H1 (cell line): ENCODE results near the gene USP24. TPM values are rescaled to one million over a fixed set of nuclear protein-coding genes. Genes with fewer than 3 reads are reported as not detected.

Experiments
- CTCF ChIA-PET: fragments of 300-600 bp; sonication (Branson Sonifier 250); formaldehyde crosslinking; loops from one replicate; lab custom pipeline; 2021; ENCODE audit not compliant: partially characterized antibody; lab: Charles Lee
- POLR2A ChIA-PET: fragments of 300-600 bp; sonication (Branson Sonifier 250); formaldehyde crosslinking; loops from one replicate; lab custom pipeline; 2021; ENCODE audit warnings: inconsistent platforms; ENCODE audit not compliant: partially characterized antibody; lab: Charles Lee
- DNase-seq, 2 experiments: peaks; one replicate each; pipeline versions ENCODE4 v3.0.0 to v3.0.0-alpha.2; 2010 to 2022; ENCODE audit warnings: low spot score in 2 of 2, low read depth in 1 of 2, mixed read lengths in 1 of 2
- FAIRE-seq: peaks from 2 replicates; lab custom pipeline; 2011; peaks lifted over from hg19 to GRCh38; lab: Jason Lieb, UNC
- H2AFZ ChIP-seq: 2 replicates; pipeline ENCODE4 v1.8.1; 2012; ENCODE audit warnings: low read length, inconsistent platforms
- H2AK5ac ChIP-seq: 2 replicates; pipeline ENCODE4 v1.6.1; 2013; ENCODE audit warnings: low read depth, low read length
- H2BK120ac ChIP-seq: replicated peaks from 2 replicates; pipeline ENCODE3; 2013; ENCODE audit warnings: low read depth, low read length, inconsistent platforms
- H2BK12ac ChIP-seq: 2 replicates; pipeline ENCODE4 v1.6.1; 2013; ENCODE audit warnings: low read depth, low read length
- H2BK15ac ChIP-seq: 2 replicates; pipeline ENCODE4 v1.6.1; 2013; ENCODE audit warnings: low read length
- H2BK20ac ChIP-seq: 2 replicates; pipeline ENCODE4 v1.6.1; 2013; ENCODE audit warnings: low read length
- H2BK5ac ChIP-seq: 2 replicates; pipeline ENCODE4 v1.6.1; 2013; ENCODE audit warnings: low read depth, low read length
- H3K14ac ChIP-seq: 2 replicates; pipeline ENCODE4 v1.6.1; 2013; ENCODE audit warnings: inconsistent platforms; ENCODE audit not compliant: insufficient read length
- H3K18ac ChIP-seq: 2 replicates; pipeline ENCODE4 v1.6.1; 2013; ENCODE audit warnings: low read length; ENCODE audit errors: extremely low read depth
- H3K23ac ChIP-seq: 2 replicates; pipeline ENCODE4 v1.6.1; 2013; ENCODE audit warnings: inconsistent platforms; ENCODE audit not compliant: insufficient read length
- H3K23me2 ChIP-seq: 2 replicates; pipeline ENCODE4 v1.6.1; 2013; ENCODE audit warnings: low read depth, low read length
- H3K27ac ChIP-seq: 2 replicates; pipeline ENCODE4 v1.6.1; 2011; ENCODE audit warnings: low read depth, low read length, inconsistent platforms
- H3K27me3 ChIP-seq, 4 experiments: replicated peaks in 1 of 4; 1 replicate in 1 of 4; 2 replicates in 3 of 4; pipeline versions ENCODE4 v1.6.1 to v1.8.1; 2011 to 2013; ENCODE audit warnings: low read length in 3 of 4, mild to moderate bottlenecking in 3 of 4, inconsistent platforms in 2 of 4, mixed read lengths in 2 of 4, moderate library complexity in 1 of 4; ENCODE audit not compliant: control insufficient read depth in 3 of 4, insufficient read depth in 3 of 4; ENCODE audit errors: extremely low read depth in 1 of 4
- H3K36me3 ChIP-seq, 4 experiments: 2 replicates each; pipeline versions ENCODE4 v1.6.1 to v1.8.1; 2011 to 2013; ENCODE audit warnings: mild to moderate bottlenecking in 4 of 4, low read length in 3 of 4, moderate library complexity in 2 of 4, control low read depth in 1 of 4, inconsistent platforms in 1 of 4; ENCODE audit not compliant: insufficient read depth in 4 of 4, control insufficient read depth in 2 of 4
- H3K4ac ChIP-seq: replicated peaks from 2 replicates; pipeline ENCODE3; 2013; ENCODE audit warnings: low read length, low read depth, mixed read lengths, inconsistent platforms; ENCODE audit not compliant: insufficient read length
- H3K4me1 ChIP-seq, 4 experiments: replicated peaks in 1 of 4; 1 replicate in 1 of 4; 2 replicates in 3 of 4; pipeline versions ENCODE4 v1.6.1 to v1.8.1; 2011 to 2013; ENCODE audit warnings: low read length in 3 of 4, inconsistent platforms in 2 of 4, mixed read lengths in 1 of 4; ENCODE audit not compliant: insufficient read depth in 4 of 4, control insufficient read depth in 3 of 4
- H3K4me2 ChIP-seq, 2 experiments: 2 replicates each; pipeline versions ENCODE4 v1.6.1 to v1.8.1; 2011 to 2013; ENCODE audit warnings: low read depth in 2 of 2, low read length in 2 of 2, control low read depth in 1 of 2, inconsistent platforms in 1 of 2, mild to moderate bottlenecking in 1 of 2; ENCODE audit not compliant: insufficient read depth in 1 of 2
- H3K4me3 ChIP-seq, 4 experiments: fragments of 200-600, 300-600 bp in 1 of 4; sonication (generic), shearing (Covaris generic), sonication (Bioruptor Twin) in 1 of 4; 2 replicates each; pipeline versions ENCODE4 v1.5.1 to v1.8.1; 2011 to 2016; ENCODE audit warnings: low read length in 4 of 4, low read depth in 3 of 4, control low read depth in 2 of 4, inconsistent platforms in 2 of 4, mild to moderate bottlenecking in 2 of 4, mixed read lengths in 1 of 4, moderate library complexity in 1 of 4; ENCODE audit not compliant: insufficient read depth in 2 of 4; ENCODE audit errors: extremely low read depth in 1 of 4
- H3K56ac ChIP-seq: replicated peaks from 2 replicates; pipeline ENCODE3; 2013; ENCODE audit warnings: low read depth, mild to moderate bottlenecking, mixed read lengths, low read length, inconsistent platforms; ENCODE audit not compliant: insufficient read length
- H3K79me1 ChIP-seq: 2 replicates; pipeline ENCODE4 v1.6.1; 2013; ENCODE audit warnings: low read depth, low read length, control low read depth
- H3K79me2 ChIP-seq, 2 experiments: 2 replicates each; pipeline versions ENCODE4 v1.6.1 to v1.8.1; 2012 to 2013; ENCODE audit warnings: low read length in 2 of 2, mild to moderate bottlenecking in 2 of 2, inconsistent platforms in 1 of 2; ENCODE audit not compliant: insufficient read depth in 2 of 2, control insufficient read depth in 1 of 2
- H3K9ac ChIP-seq, 4 experiments: replicated peaks in 1 of 4; 1 replicate in 1 of 4; 2 replicates in 3 of 4; pipeline versions ENCODE4 v1.6.1 to v1.8.1; 2011 to 2013; ENCODE audit warnings: low read depth in 3 of 4, low read length in 3 of 4, control low read depth in 2 of 4, mild to moderate bottlenecking in 2 of 4, moderate library complexity in 2 of 4, inconsistent platforms in 1 of 4; ENCODE audit errors: extremely low read depth in 1 of 4
- H3K9me3 ChIP-seq, 2 experiments: 2 replicates each; pipeline versions ENCODE4 v1.6.1 to v1.8.1; 2012 to 2013; ENCODE audit warnings: mild to moderate bottlenecking in 2 of 2, moderate library complexity in 2 of 2, control low read depth in 1 of 2, inconsistent platforms in 1 of 2, low read depth in 1 of 2, low read length in 1 of 2, mixed read lengths in 1 of 2; ENCODE audit not compliant: insufficient read depth in 2 of 2
- H4K20me1 ChIP-seq, 2 experiments: replicated peaks in 1 of 2; 2 replicates each; pipeline versions ENCODE3 to v1.8.1; 2011 to 2013; ENCODE audit warnings: inconsistent platforms in 2 of 2, low read length in 2 of 2, mild to moderate bottlenecking in 1 of 2; ENCODE audit not compliant: insufficient read depth in 2 of 2, control insufficient read depth in 1 of 2
- H4K5ac ChIP-seq: 2 replicates; pipeline ENCODE4 v1.6.1; 2013; ENCODE audit warnings: low read length, low read depth, mixed read lengths, inconsistent platforms; ENCODE audit not compliant: insufficient read length
- H4K8ac ChIP-seq: 2 replicates; pipeline ENCODE4 v1.8.0; 2013; ENCODE audit warnings: mild to moderate bottlenecking, moderate library complexity, low read length, inconsistent platforms; ENCODE audit not compliant: insufficient read depth; ENCODE audit errors: extremely low read depth
- H4K91ac ChIP-seq: replicated peaks from 2 replicates; pipeline ENCODE3; 2013; ENCODE audit warnings: low read length, mixed read lengths, inconsistent platforms; ENCODE audit not compliant: insufficient read length
- BCL11A ChIP-seq, 2 experiments: IDR thresholded peaks; one replicate each; pipeline ENCODE4 v1.6.1; 2011; ENCODE audit warnings: low read depth in 2 of 2, low read length in 2 of 2, mild to moderate bottlenecking in 2 of 2
- EGR1 ChIP-seq: IDR thresholded peaks from 2 replicates; pipeline ENCODE4 v1.6.1; 2011; ENCODE audit warnings: low read depth, low read length, borderline replicate concordance
- EZH2 ChIP-seq: fragments of 200-600 bp; sonication (generic); IDR thresholded peaks from 2 replicates; pipeline ENCODE4 v1.7.1; 2012; ENCODE audit warnings: low read depth, mild to moderate bottlenecking, moderate library complexity, low read length, inconsistent platforms; ENCODE audit not compliant: severe bottlenecking
- HDAC2 ChIP-seq, 2 experiments: fragments of 300-600 bp in 1 of 2; sonication (generic) in 1 of 2; IDR thresholded peaks; 2 replicates each; pipeline ENCODE4 v1.6.1; 2011 to 2012; ENCODE audit warnings: low read depth in 2 of 2, low read length in 2 of 2, mild to moderate bottlenecking in 2 of 2, moderate library complexity in 2 of 2, borderline replicate concordance in 1 of 2, inconsistent platforms in 1 of 2
- HDAC6 ChIP-seq: IDR thresholded peaks from one replicate; pipeline ENCODE4 v1.7.1; 2012; ENCODE audit warnings: low read depth, mild to moderate bottlenecking, inconsistent platforms, low read length, moderate library complexity
- MAFK ChIP-seq: IDR thresholded peaks from 2 replicates; pipeline ENCODE4 v1.6.1; 2012; ENCODE audit warnings: low read depth, mild to moderate bottlenecking, improper control_type of control experiment, low read length
- NRF1 ChIP-seq: IDR thresholded peaks from 2 replicates; pipeline ENCODE4 v1.6.1; 2011; ENCODE audit warnings: mild to moderate bottlenecking, low read depth, low read length, improper control_type of control experiment
- RNF2 ChIP-seq: fragments of 200-900, 300-1000 bp; sonication (generic); IDR thresholded peaks from 2 replicates; pipeline ENCODE4 v1.7.1; 2016; ENCODE audit warnings: borderline replicate concordance, low read depth, mild to moderate bottlenecking, antibody characterized with exemption, low read length; ENCODE audit not compliant: poor library complexity, severe bottlenecking; ENCODE audit errors: missing control alignments
- SRF ChIP-seq: IDR thresholded peaks from 2 replicates; pipeline ENCODE4 v1.6.1; 2011; ENCODE audit warnings: mild to moderate bottlenecking, low read depth, low read length, moderate library complexity
- TAF7 ChIP-seq: optimal IDR thresholded peaks from 2 replicates; pipeline ENCODE3; 2011; ENCODE audit warnings: low read depth, mild to moderate bottlenecking, inconsistent platforms, low read length, moderate library complexity, borderline replicate concordance
- WGBS, 2 experiments: shearing (Covaris generic) in 1 of 2; methylation state at CpG; one replicate each; pipeline versions ENCODE4 v1.1.6 to v1.1.7; 2013 to 2015; ENCODE audit warnings: low lambda C conversion rate in 2 of 2, mixed read lengths in 2 of 2, inconsistent platforms in 1 of 2, low coverage in 1 of 2, missing lambda C conversion rate in 1 of 2; ENCODE audit not compliant: insufficient replicate concordance in 2 of 2, insufficient coverage in 1 of 2, insufficient read length in 1 of 2; ENCODE audit errors: extremely low coverage in 1 of 2, missing lambda C conversion rate in 1 of 2; 5-methylcytosine and 5-hydroxymethylcytosine counted together
- polyA plus RNA-seq, 7 experiments: library from polyadenylated mRNA; depleted of rRNA in 3 of 7; stranded (reverse) in 5 of 7; unstranded in 2 of 7; fragments of >200 nt in 5 of 7; fragments of 200-250 nt in 2 of 7; gene quantifications; 1 replicate in 5 of 7; 2 replicates in 1 of 7; 4 replicates in 1 of 7; pipeline versions ENCODE4 v1.2.1 to v1.2.3, GENCODE V29; 2011 to 2013; ENCODE audit warnings: missing spikeins in 2 of 7, mixed read lengths in 2 of 7
- total RNA-seq: library from RNA; stranded (reverse); fragmentation: NEBNext Ultra II Directional; extraction: Animal tissue kit (Norgen Biotek cat#: 25700); gene quantifications from 2 replicates; pipeline ENCODE4 v1.2.1, GENCODE V29; 2021

Gene USP24
- total and polyA plus RNA-seq, 2 of the 8 experiments (the other 6 are each of a cell fraction or from before 2014, with no cell fraction given): 11.1 to 34.6 TPM

DNA sequence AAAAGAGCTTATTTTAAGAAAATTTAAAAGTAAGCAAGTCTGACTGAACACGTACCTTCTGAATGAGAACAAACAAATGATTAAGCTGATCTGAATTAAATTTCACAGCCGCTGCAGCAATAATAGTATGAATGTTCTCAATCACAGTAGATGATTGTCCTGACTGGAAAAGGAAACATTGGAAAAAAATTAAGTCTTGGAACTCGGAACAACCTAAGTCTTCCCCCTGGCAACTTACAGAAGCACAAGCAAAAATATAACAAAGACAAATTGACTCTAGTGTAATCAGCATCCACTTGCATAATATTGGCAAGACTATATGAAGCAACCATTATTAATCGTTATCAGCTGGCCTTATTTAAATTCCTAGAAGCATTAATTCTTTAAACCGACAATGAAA lies 60.5 kb downstream of the USP24 start:
- Histone ChIP-seq H3K4me2 (no peak overlapping the region), H3K79me1 (no peaks in the 10 kb centered on the region), H3K18ac (no peak overlapping the region), H4K8ac (no peak overlapping the region), H3K4me3 (no peak overlapping the region), H4K5ac (no peak overlapping the region), H2BK12ac (no peak overlapping the region), H3K27ac (no peak overlapping the region), H2AK5ac (no peak overlapping the region), H3K23ac (no peak overlapping the region), H3K79me2 (no peaks in the 10 kb centered on the region), H3K9ac (no peak overlapping the region), H3K4ac (no peak overlapping the region), H3K4me1 (no peaks in the 10 kb centered on the region), H2BK120ac (no peak overlapping the region), H2AFZ (no peak overlapping the region), H4K20me1 (peaks cover 2% of the 10 kb centered on the region in 2 experiments), H3K9me3 (no peaks in the 10 kb centered on the region), H2BK15ac (no peak overlapping the region), H2BK20ac (no peak overlapping the region), H3K36me3 (peaks cover 2 to 30% (median 14%) of the 10 kb centered on the region in 4 experiments; a peak in 7 of 8 replicates), H3K14ac (no peak overlapping the region), H3K23me2 (no peaks in the 10 kb centered on the region), H4K91ac (no peak overlapping the region), H2BK5ac (no peak overlapping the region), H3K27me3 (no peaks in the 10 kb centered on the region), H3K56ac (no peak overlapping the region)
- TF ChIP-seq EZH2: no peak
- TF ChIP-seq NRF1: no peak
- TF ChIP-seq EGR1: no peak
- TF ChIP-seq MAFK: no peak
- TF ChIP-seq RNF2: no peak
- TF ChIP-seq TAF7: no peak
- TF ChIP-seq SRF: no peak
- TF ChIP-seq HDAC2 (IDR thresholded peaks at IDR 0.05; ENCODE audit: borderline replicate concordance in 1 of 2, low read depth in 2 of 2, low read length in 2 of 2): no peak
- TF ChIP-seq BCL11A (IDR thresholded peaks at IDR 0.05; ENCODE audit: low read depth in 2 of 2, low read length in 2 of 2): no peak
- no peak for TF ChIP-seq HDAC6
- FAIRE-seq: no peak
- ChIA-PET POLR2A (no interaction called here), CTCF (interaction anchor here (0.6 to 3.5 kb wide), 5 partner anchors 12 to 129 kb away, joined by 3 to 34 read pairs (median 5); no protein-coding TSS in a partner anchor)
- WGBS, 2 experiments: 91% methylated on average over 5 of the region's 5 CpGs; no CpG with 5 or more reads in 1 of the 2 experiments
- no peak for DNase-seq
